Panc1 (cell line): ENCODE results near the gene PDE8B. TPM values are rescaled to one million over a fixed set of nuclear protein-coding genes. Genes with fewer than 3 reads are reported as not detected.

Experiments
- ATAC-seq: fragments of 200-7000 bp; cut with Tn5 transposase; 2 replicates; pipeline ENCODE4 v1.9.1; 2020; ENCODE audit warnings: mild to moderate bottlenecking, moderate library complexity
- BruUV-seq: library from RNA; stranded (reverse); fragments of 400-500 nt; replicated peaks from 2 replicates; lab custom pipeline; 2021; lab: Mats Ljungman, UMichigan
- CTCF ChIA-PET: fragments of 300-600 bp; sonication (Branson Sonifier 250); formaldehyde crosslinking; loops from one replicate; lab custom pipeline; 2022; ENCODE audit warnings: antibody characterized with exemption; lab: Charles Lee
- POLR2A ChIA-PET: fragments of 300-600 bp; sonication (Branson Sonifier 250); formaldehyde crosslinking; loops from one replicate; lab custom pipeline; 2022; ENCODE audit warnings: antibody characterized with exemption; lab: Charles Lee
- DNase-seq: peaks from one replicate; pipeline ENCODE4 v3.0.0-alpha.2; 2010; ENCODE audit warnings: low read depth, low spot score
- H3K27ac ChIP-seq: 2 replicates; pipeline ENCODE4 v1.5.1; 2011; ENCODE audit warnings: mild to moderate bottlenecking, low read length, inconsistent platforms
- H3K27me3 ChIP-seq: fragments of 200-500 bp; sonication (Bioruptor generic); 2 replicates; pipeline ENCODE4 v1.6.0; 2014; ENCODE audit warnings: low read length, inconsistent platforms; ENCODE audit not compliant: control insufficient read depth, insufficient read depth
- H3K36me3 ChIP-seq: fragments of 200-500 bp; sonication (Bioruptor generic); 2 replicates; pipeline ENCODE4 v1.5.1; 2014; ENCODE audit warnings: inconsistent platforms, mild to moderate bottlenecking, low read length, moderate library complexity; ENCODE audit not compliant: control insufficient read depth, insufficient read depth
- H3K4me1 ChIP-seq: 2 replicates; pipeline ENCODE4 v1.5.1; 2011; ENCODE audit warnings: inconsistent platforms, mild to moderate bottlenecking, low read length, moderate library complexity; ENCODE audit not compliant: control insufficient read depth, insufficient read depth
- H3K4me3 ChIP-seq, 2 experiments: 2 replicates each; pipeline ENCODE4 v1.5.1; 2011 to 2012; ENCODE audit warnings: low read depth in 2 of 2, low read length in 2 of 2, mild to moderate bottlenecking in 2 of 2, inconsistent platforms in 1 of 2, moderate library complexity in 1 of 2
- H3K9me3 ChIP-seq: fragments of 200-500 bp; sonication (Bioruptor generic); 2 replicates; pipeline ENCODE4 v1.5.1; 2014; ENCODE audit warnings: low read depth, mild to moderate bottlenecking, inconsistent platforms, low read length, moderate library complexity; ENCODE audit not compliant: control insufficient read depth, insufficient read depth
- CTCF ChIP-seq: fragments of 450-650 bp; IDR thresholded peaks from 2 replicates; pipeline ENCODE4 v1.5.1; 2017; ENCODE audit warnings: mild to moderate bottlenecking
- POLR2AphosphoS5 ChIP-seq: IDR thresholded peaks from 2 replicates; pipeline ENCODE4 v1.6.1; 2012; ENCODE audit warnings: mild to moderate bottlenecking, low read depth, low read length, moderate library complexity
- SIN3A ChIP-seq: IDR thresholded peaks from 2 replicates; pipeline ENCODE4 v1.6.1; 2012; ENCODE audit warnings: low read depth, mild to moderate bottlenecking, low read length, moderate library complexity, borderline replicate concordance; ENCODE audit not compliant: insufficient read depth
- TCF7L2 ChIP-seq: IDR thresholded peaks from 2 replicates; pipeline ENCODE4 v1.6.1; 2011; ENCODE audit warnings: mild to moderate bottlenecking, low read depth, low read length, inconsistent platforms
- in situ Hi-C: cut with HindIII; loops from 2 replicates; pipeline ENCODE4 v1.10.0; 2016; ENCODE audit warnings: low sequenced_read_pairs, low pct_unique_long_range_greater_than_20kb
- intact Hi-C: fragments of 100-400 bp; cut with micrococcal nuclease; formaldehyde crosslinking; loops from one replicate; pipeline ENCODE4 v1.10.0; 2022; ENCODE audit not compliant: unreplicated experiment
- total RNA-seq: library from RNA; stranded (reverse); gene quantifications from one replicate; pipeline ENCODE4 v1.2.1, GENCODE V29; 2021; ENCODE audit not compliant: unreplicated experiment
- TF ChIP-seq, protein P1 (sequence below), 2 experiments: IDR thresholded peaks; 2 replicates each; pipeline ENCODE4 v1.6.1; 2011 to 2012; ENCODE audit warnings: low read depth in 2 of 2, control low read depth in 1 of 2, low read length in 1 of 2, mild to moderate bottlenecking in 1 of 2, moderate library complexity in 1 of 2; ENCODE audit not compliant: insufficient read depth in 1 of 2

Gene PDE8B
- total RNA-seq, 1 experiment from 2014 or later = 0.62 TPM

GRCh38 chr5:77282337-77283027 is 72.0 kb downstream of the PDE8B start:
- Histone ChIP-seq H3K27ac (no peak overlapping the region), H3K27me3 (peaks cover 13% of the 10 kb centered on the region; the same call in 1 of the 2 replicates), H3K36me3 (no peaks in the 10 kb centered on the region), H3K4me1 (no peaks in the 10 kb centered on the region), H3K9me3 (no peaks in the 10 kb centered on the region), H3K4me3 (no peak overlapping the region)
- ATAC-seq (peak; percentile 63), DNase-seq (no peak)
- intact Hi-C loops (no loop called here), in situ Hi-C loops (no loop called here)
- no TSS peak for BruUV-seq
- CTCF ChIA-PET = no interaction called here
- TF ChIP-seq TCF7L2 (no peak), SIN3A (no peak), CTCF (no peak), POLR2AphosphoS5 (no peak)
- TF ChIP-seq, protein P1, sequence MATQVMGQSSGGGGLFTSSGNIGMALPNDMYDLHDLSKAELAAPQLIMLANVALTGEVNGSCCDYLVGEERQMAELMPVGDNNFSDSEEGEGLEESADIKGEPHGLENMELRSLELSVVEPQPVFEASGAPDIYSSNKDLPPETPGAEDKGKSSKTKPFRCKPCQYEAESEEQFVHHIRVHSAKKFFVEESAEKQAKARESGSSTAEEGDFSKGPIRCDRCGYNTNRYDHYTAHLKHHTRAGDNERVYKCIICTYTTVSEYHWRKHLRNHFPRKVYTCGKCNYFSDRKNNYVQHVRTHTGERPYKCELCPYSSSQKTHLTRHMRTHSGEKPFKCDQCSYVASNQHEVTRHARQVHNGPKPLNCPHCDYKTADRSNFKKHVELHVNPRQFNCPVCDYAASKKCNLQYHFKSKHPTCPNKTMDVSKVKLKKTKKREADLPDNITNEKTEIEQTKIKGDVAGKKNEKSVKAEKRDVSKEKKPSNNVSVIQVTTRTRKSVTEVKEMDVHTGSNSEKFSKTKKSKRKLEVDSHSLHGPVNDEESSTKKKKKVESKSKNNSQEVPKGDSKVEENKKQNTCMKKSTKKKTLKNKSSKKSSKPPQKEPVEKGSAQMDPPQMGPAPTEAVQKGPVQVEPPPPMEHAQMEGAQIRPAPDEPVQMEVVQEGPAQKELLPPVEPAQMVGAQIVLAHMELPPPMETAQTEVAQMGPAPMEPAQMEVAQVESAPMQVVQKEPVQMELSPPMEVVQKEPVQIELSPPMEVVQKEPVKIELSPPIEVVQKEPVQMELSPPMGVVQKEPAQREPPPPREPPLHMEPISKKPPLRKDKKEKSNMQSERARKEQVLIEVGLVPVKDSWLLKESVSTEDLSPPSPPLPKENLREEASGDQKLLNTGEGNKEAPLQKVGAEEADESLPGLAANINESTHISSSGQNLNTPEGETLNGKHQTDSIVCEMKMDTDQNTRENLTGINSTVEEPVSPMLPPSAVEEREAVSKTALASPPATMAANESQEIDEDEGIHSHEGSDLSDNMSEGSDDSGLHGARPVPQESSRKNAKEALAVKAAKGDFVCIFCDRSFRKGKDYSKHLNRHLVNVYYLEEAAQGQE (IDR thresholded peaks at IDR 0.05; ENCODE audit: insufficient read depth in 1 of 2, low read depth in 2 of 2, low read length in 1 of 2) = no peak
- POLR2A ChIA-PET = no interaction called here

- in situ Hi-C loops (no loop called here), intact Hi-C loops (no loop called here)
- POLR2A ChIA-PET = no interaction called here
- Histone ChIP-seq H3K27me3 (peaks cover 17% of the 10 kb centered on the region; the same call in 1 of the 2 replicates), H3K4me1 (no peaks in the 10 kb centered on the region), H3K36me3 (no peaks in the 10 kb centered on the region), H3K27ac (no peak overlapping the region), H3K9me3 (no peaks in the 10 kb centered on the region), H3K4me3 (no peak overlapping the region)
- BruUV-seq = no TSS peak
- TF ChIP-seq TCF7L2 (no peak), POLR2AphosphoS5 (no peak), SIN3A (no peak), CTCF (no peak)
- TF ChIP-seq, protein P1 (IDR thresholded peaks at IDR 0.05; ENCODE audit: insufficient read depth in 1 of 2, low read depth in 2 of 2, low read length in 1 of 2) = no peak
- CTCF ChIA-PET = no interaction called here
- DNase-seq = no peak
- ATAC-seq = no peak
Measured at GRCh38 chr5:77285251-77285841, 74.9 kb downstream of the PDE8B start.
